Neuronal stem cell (in vitro differentiated cells): Measurements from ENCODE around the gene HES1.

Experiments
- DNase-seq: peaks from one replicate; pipeline ENCODE4 v3.0.0-alpha.2; 2013; ENCODE audit warnings: low spot score
- H2AFZ ChIP-seq: one replicate; pipeline ENCODE4 v1.6.1; 2013; ENCODE audit warnings: mild to moderate bottlenecking, low read length, inconsistent platforms
- H2AK5ac ChIP-seq: 2 replicates; pipeline ENCODE4 v1.6.1; 2013; ENCODE audit warnings: low read depth, mild to moderate bottlenecking, inconsistent platforms, low read length, moderate library complexity, mixed read lengths
- H2BK120ac ChIP-seq: 2 replicates; pipeline ENCODE4 v1.6.1; 2013; ENCODE audit warnings: low read depth, mild to moderate bottlenecking, inconsistent platforms, low read length, moderate library complexity, mixed read lengths
- H2BK12ac ChIP-seq: one replicate; pipeline ENCODE4 v1.6.1; 2013; ENCODE audit warnings: low read length, inconsistent platforms
- H2BK15ac ChIP-seq: 2 replicates; pipeline ENCODE4 v1.6.1; 2013; ENCODE audit warnings: mild to moderate bottlenecking, low read length, inconsistent platforms, mixed read lengths
- H2BK5ac ChIP-seq: one replicate; pipeline ENCODE4 v1.6.1; 2013; ENCODE audit warnings: inconsistent platforms, mild to moderate bottlenecking, low read length, moderate library complexity
- H3K14ac ChIP-seq: one replicate; pipeline ENCODE4 v1.6.1; 2013; ENCODE audit warnings: low read length, inconsistent platforms
- H3K18ac ChIP-seq: 2 replicates; pipeline ENCODE4 v1.6.1; 2013; ENCODE audit warnings: low read length, inconsistent platforms
- H3K23ac ChIP-seq: 2 replicates; pipeline ENCODE4 v1.6.1; 2013; ENCODE audit warnings: low read depth, mild to moderate bottlenecking, mixed read lengths, low read length, inconsistent platforms; ENCODE audit not compliant: poor library complexity
- H3K27ac ChIP-seq: replicated peaks from 3 replicates; pipeline ENCODE4 v1.5.1; 2013; ENCODE audit warnings: low read length, inconsistent platforms
- H3K27me3 ChIP-seq, 3 experiments: 2 replicates each; pipeline ENCODE4 v1.6.1; 2013; ENCODE audit warnings: low read length in 3 of 3, mild to moderate bottlenecking in 2 of 3, inconsistent platforms in 1 of 3, low read depth in 1 of 3, mixed read lengths in 1 of 3, moderate library complexity in 1 of 3; ENCODE audit not compliant: control insufficient read depth in 3 of 3, insufficient read depth in 3 of 3
- H3K36me3 ChIP-seq, 2 donors: replicated peaks in 1 of 2; 2 replicates each; pipeline ENCODE4 v1.6.1; 2013; ENCODE audit warnings: low read length in 2 of 2; ENCODE audit not compliant: control insufficient read depth in 2 of 2, insufficient read depth in 2 of 2
- H3K4ac ChIP-seq: 2 replicates; pipeline ENCODE4 v1.6.1; 2013; ENCODE audit warnings: inconsistent platforms, mild to moderate bottlenecking, low read length, moderate library complexity
- H3K4me1 ChIP-seq, 2 donors: 1 replicate in 1 of 2; 2 replicates in 1 of 2; pipeline ENCODE4 v1.6.1; 2013; ENCODE audit warnings: low read length in 2 of 2, low read depth in 1 of 2; ENCODE audit not compliant: control insufficient read depth in 2 of 2, insufficient read depth in 1 of 2
- H3K4me2 ChIP-seq: one replicate; pipeline ENCODE4 v1.6.1; 2013; ENCODE audit warnings: mild to moderate bottlenecking, low read length, inconsistent platforms; ENCODE audit not compliant: insufficient read depth, poor library complexity, severe bottlenecking
- H3K4me3 ChIP-seq, 2 donors: 2 replicates each; pipeline ENCODE4 v1.5.1; 2013; ENCODE audit warnings: low read length in 2 of 2, mild to moderate bottlenecking in 2 of 2, inconsistent platforms in 1 of 2, moderate library complexity in 1 of 2
- H3K79me1 ChIP-seq: one replicate; pipeline ENCODE4 v1.6.1; 2013; ENCODE audit warnings: low read depth, mild to moderate bottlenecking, inconsistent platforms, low read length, moderate library complexity
- H3K9ac ChIP-seq: one replicate; pipeline ENCODE4 v1.6.1; 2013; ENCODE audit warnings: mild to moderate bottlenecking, low read depth, low read length, inconsistent platforms; ENCODE audit not compliant: poor library complexity
- H3K9me3 ChIP-seq, 2 donors: replicated peaks in 1 of 2; 2 replicates each; pipeline versions ENCODE3 to v1.6.1; 2013; ENCODE audit warnings: low read length in 2 of 2, mild to moderate bottlenecking in 2 of 2, inconsistent platforms in 1 of 2, low read depth in 1 of 2, mixed read lengths in 1 of 2, moderate library complexity in 1 of 2; ENCODE audit not compliant: control insufficient read depth in 2 of 2, insufficient read depth in 1 of 2
- H4K8ac ChIP-seq: one replicate; pipeline ENCODE4 v1.6.1; 2013; ENCODE audit warnings: low read depth, mild to moderate bottlenecking, inconsistent platforms, low read length, moderate library complexity
- H4K91ac ChIP-seq: one replicate; pipeline ENCODE4 v1.6.1; 2013; ENCODE audit warnings: low read length, low read depth, mild to moderate bottlenecking, inconsistent platforms; ENCODE audit not compliant: poor library complexity
- WGBS, 2 donors: extraction: QIAGEN DNeasy Blood & Tissue Kit; methylation state at CpG; one replicate each; pipeline ENCODE4 v1.1.7; 2013; ENCODE audit warnings: missing lambda C conversion rate in 2 of 2, mixed read lengths in 1 of 2; ENCODE audit not compliant: insufficient read length in 2 of 2, insufficient replicate concordance in 1 of 2; ENCODE audit errors: extremely low coverage in 2 of 2; 5-methylcytosine and 5-hydroxymethylcytosine counted together

The HES1 gene

GRCh38 chr3:194168994-194169393 lies 33.0 kb downstream of the HES1 start:
- Histone ChIP-seq H4K8ac (no peak overlapping the region), H3K14ac (no peak overlapping the region), H3K4me3 (no peak overlapping the region), H3K23ac (no peak overlapping the region), H3K9ac (no peak overlapping the region), H3K4me2 (no peak overlapping the region), H3K27ac (no peak overlapping the region), H3K27me3 (no peaks in the 10 kb centered on the region), H2BK12ac (no peak overlapping the region), H3K4me1 (peaks cover 17 to 31% of the 10 kb centered on the region in 2 donors), H3K4ac (no peak overlapping the region), H3K79me1 (no peaks in the 10 kb centered on the region), H4K91ac (no peak overlapping the region), H2AFZ (no peak overlapping the region), H3K9me3 (peaks cover 3 to 13% of the 10 kb centered on the region in 2 donors), H3K36me3 (no peaks in the 10 kb centered on the region), H2BK5ac (no peak overlapping the region), H3K18ac (no peak overlapping the region), H2BK120ac (no peak overlapping the region), H2AK5ac (no peak overlapping the region), H2BK15ac (no peak overlapping the region)
- WGBS, 2 donors, result 100% methylated on average over 1 of the region's 3 CpGs; no CpG with 5 or more reads in 1 of the 2 donors
- DNase-seq, result no peak

GRCh38 chr3:194169595-194169994 lies 33.6 kb downstream of the HES1 start:
- H3K4me3 ChIP-seq, result no peak overlapping the region
- H2BK12ac ChIP-seq, result no peak overlapping the region
- no CpG with 5 or more reads among the region's 10 CpGs for WGBS, 2 donors
- H3K18ac ChIP-seq, result no peak overlapping the region
- no peak overlapping the region for H2AK5ac ChIP-seq
- no peak for DNase-seq
- no peak overlapping the region for H3K4me2 ChIP-seq
- H3K36me3 ChIP-seq, result no peaks in the 10 kb centered on the region
- H2AFZ ChIP-seq, result no peak overlapping the region
- no peak overlapping the region for H4K91ac ChIP-seq
- peaks cover 17 to 31% of the 10 kb centered on the region in 2 donors for H3K4me1 ChIP-seq
- no peak overlapping the region for H3K27ac ChIP-seq
- no peak overlapping the region for H2BK15ac ChIP-seq
- H3K23ac ChIP-seq, result no peak overlapping the region
- H3K4ac ChIP-seq, result no peak overlapping the region
- no peaks in the 10 kb centered on the region for H3K27me3 ChIP-seq
- no peak overlapping the region for H3K14ac ChIP-seq
- no peak overlapping the region for H3K9ac ChIP-seq
- H2BK120ac ChIP-seq, result no peak overlapping the region
- H3K9me3 ChIP-seq, result peaks cover 3 to 13% of the 10 kb centered on the region in 2 donors
- no peak overlapping the region for H4K8ac ChIP-seq
- H3K79me1 ChIP-seq, result no peaks in the 10 kb centered on the region
- H2BK5ac ChIP-seq, result no peak overlapping the region

- Histone ChIP-seq H3K23ac (no peak overlapping the region), H2AK5ac (no peak overlapping the region), H2BK15ac (no peak overlapping the region), H3K27me3 (no peaks in the 10 kb centered on the region), H3K14ac (no peak overlapping the region), H3K4me2 (no peak overlapping the region), H2BK12ac (no peak overlapping the region), H3K18ac (no peak overlapping the region), H3K9ac (no peak overlapping the region), H3K36me3 (no peaks in the 10 kb centered on the region), H4K8ac (no peak overlapping the region), H3K4me3 (no peak overlapping the region), H3K79me1 (no peaks in the 10 kb centered on the region), H3K4me1 (peaks cover 15 to 29% of the 10 kb centered on the region in 2 donors), H2BK120ac (no peak overlapping the region), H2AFZ (no peak overlapping the region), H3K9me3 (peaks cover 3 to 13% of the 10 kb centered on the region in 2 donors), H2BK5ac (no peak overlapping the region), H3K27ac (no peak overlapping the region), H4K91ac (no peak overlapping the region), H3K4ac (no peak overlapping the region)
- WGBS, 2 donors, result no CpG with 5 or more reads among the region's 2 CpGs
- no peak for DNase-seq
Measured at GRCh38 chr3:194170793-194171192, 34.8 kb downstream of the HES1 start.

- peaks cover 3 to 15% of the 10 kb centered on the region in 2 donors for H3K9me3 ChIP-seq
- H3K4me1 ChIP-seq, result peaks cover 2 to 17% of the 10 kb centered on the region in 2 donors
- no peak for DNase-seq
- H2AFZ ChIP-seq, result no peak overlapping the region
- WGBS, 2 donors, result no CpG with 5 or more reads among the region's 4 CpGs
- no peak overlapping the region for H2BK15ac ChIP-seq
- H3K79me1 ChIP-seq, result no peaks in the 10 kb centered on the region
- no peak overlapping the region for H3K4me3 ChIP-seq
- peaks cover 0 to 9% (median 0%) of the 10 kb centered on the region in 3 experiments for H3K27me3 ChIP-seq
- H3K9ac ChIP-seq, result no peak overlapping the region
- no peak overlapping the region for H3K27ac ChIP-seq
- no peak overlapping the region for H3K18ac ChIP-seq
- no peak overlapping the region for H2BK5ac ChIP-seq
- H3K23ac ChIP-seq, result no peak overlapping the region
- H2AK5ac ChIP-seq, result no peak overlapping the region
- no peaks in the 10 kb centered on the region for H3K36me3 ChIP-seq
- H4K8ac ChIP-seq, result no peak overlapping the region
- H3K4ac ChIP-seq, result no peak overlapping the region
- H3K14ac ChIP-seq, result no peak overlapping the region
- H2BK12ac ChIP-seq, result no peak overlapping the region
- no peak overlapping the region for H3K4me2 ChIP-seq
- H2BK120ac ChIP-seq, result no peak overlapping the region
- no peak overlapping the region for H4K91ac ChIP-seq
Measured at GRCh38 chr3:194174406-194174805, 38.5 kb downstream of the HES1 start.
